ENCODE data around the gene KNCN.

KNCN gene

DNA sequence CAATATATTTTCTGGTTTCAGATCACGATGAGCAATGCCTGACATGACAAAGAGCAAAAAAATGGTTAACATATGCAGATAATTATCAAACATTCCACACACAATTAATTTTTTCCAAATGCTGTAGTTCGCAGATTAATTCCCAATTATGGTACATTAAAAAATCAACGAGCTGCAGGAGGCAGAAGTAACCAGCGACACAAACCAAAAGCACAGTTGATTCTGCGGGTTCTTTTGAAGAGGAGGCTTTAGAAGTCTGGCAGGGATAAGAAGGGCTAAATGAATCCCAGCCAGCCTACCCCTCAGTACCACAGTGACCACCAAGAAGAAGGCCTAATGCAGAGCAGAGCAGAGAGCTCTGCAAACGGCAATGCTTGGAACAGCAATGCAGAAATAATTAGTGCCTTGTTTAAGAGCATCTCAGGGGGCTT is 17.0 kb upstream of the KNCN start:
- no peak for DNase-seq

DNA sequence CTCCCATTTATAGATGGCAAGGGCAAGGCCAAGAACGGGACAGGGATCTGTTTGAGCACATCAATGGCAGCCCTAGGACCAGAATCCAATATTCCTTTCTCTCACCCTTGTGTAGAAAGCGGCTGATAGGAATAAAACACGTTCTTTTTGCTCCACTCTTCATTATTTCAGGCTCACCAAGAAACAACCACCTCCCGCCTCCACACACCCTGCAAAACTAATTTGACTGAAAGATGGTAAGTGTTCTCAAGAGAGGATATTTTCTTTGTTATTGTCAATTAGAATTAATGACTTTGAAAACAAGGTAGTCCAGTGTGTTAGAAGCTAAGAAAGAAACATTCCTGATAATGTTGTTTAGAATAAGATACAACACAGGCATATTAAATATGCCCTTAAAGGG is 11.9 kb upstream of the KNCN start:
- no peak for DNase-seq

DNA sequence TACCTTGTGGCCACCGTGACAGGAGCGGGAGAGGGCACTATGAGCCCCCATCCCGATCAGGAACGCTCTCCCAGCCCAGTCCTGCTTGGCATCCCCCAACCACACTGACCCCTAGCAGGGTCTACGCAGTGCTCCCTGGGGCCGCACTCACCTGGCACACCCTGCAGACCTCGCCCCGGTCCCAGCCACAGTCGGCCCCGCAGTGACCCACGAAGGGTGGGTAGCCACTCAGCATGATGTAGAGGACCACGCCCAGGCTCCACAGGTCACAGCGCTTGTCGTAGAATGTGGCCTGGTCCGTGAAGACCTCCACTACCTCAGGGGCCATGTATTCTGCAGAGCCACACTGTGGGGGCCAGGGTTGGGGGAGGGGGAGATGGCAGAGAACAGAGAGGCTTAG is 11.1 kb upstream of the KNCN start:
- no peak for DNase-seq

DNA sequence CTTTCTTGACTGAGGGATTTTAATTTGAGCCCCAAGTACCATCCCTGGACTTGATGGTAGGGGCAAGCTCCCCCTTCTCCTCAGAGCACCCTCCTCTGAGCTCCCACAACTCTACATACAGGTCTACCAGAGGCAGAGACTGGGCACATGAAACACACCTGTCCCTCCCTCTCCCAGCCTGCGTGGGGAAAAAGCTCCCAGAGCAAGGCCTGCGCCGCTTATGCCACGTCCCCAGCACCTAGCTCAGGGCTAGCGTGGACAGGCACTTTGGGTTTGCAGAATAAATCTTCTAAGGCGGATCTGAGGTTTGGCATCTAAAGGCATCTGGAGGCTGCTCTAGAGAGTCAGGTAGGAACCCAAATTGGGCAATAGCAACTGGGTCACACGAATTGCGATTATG is 7.5 kb upstream of the KNCN start:
- no peak for DNase-seq

DNA sequence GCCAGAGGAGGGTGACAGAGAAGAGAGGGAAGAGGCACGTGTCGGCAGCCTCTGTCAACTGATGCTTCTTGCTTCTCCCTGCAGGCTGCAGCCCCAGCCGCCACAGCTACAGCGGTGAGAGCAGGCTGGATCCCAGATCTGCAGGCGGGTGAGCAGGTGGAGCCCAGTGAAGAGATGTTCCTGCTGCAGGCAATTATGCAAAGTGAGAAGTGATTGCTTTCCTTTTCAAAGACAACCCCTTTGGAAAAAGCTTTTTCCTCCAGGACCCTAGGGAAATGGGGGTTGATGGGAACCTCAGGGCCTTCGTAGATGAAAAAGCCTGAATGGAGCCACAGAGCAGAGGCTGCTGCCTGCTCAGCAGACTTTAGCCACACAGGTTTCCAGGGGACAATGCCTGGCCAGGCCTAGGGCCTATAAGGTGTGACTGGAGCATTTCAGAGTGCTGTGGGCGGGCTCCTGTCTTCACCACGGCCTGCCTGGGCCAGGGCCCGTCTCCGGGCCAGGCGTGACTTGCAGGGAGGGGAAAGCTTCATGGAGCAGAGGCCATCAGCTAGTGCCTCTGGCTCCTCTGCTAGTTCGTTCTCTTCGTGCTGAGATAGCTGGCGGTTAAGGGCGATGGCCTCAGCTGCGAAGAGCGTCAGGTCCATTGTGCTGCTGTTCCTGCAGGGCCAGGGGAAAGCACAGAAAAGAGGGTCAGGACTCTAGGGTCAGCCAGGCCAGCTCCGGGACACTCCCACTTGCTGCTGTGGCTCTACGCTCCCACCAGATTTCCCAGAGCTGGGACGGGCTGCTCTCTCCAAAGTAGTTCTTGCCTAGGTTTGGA is 6.9 kb upstream of the KNCN start:
- no peak for DNase-seq

DNA sequence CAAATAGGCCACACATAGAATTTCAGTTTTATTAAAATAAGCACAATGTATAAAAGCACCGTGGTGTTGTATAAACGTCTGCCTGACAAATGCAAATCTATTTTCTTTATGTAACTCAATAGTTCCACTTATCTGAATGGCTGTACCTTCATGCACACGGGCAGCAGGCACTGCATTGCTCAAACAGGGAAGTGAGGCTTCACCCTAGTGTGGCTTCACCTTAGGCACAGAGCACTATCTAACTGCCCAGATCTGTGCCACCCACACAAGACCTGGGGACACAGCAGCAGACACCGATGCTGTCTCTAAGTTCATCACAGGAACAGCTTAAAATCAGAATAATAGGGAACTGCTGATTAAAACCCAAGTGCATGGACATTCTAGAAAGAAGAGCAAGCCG is 6.0 kb upstream of the KNCN start:
- no peak for DNase-seq

DNA sequence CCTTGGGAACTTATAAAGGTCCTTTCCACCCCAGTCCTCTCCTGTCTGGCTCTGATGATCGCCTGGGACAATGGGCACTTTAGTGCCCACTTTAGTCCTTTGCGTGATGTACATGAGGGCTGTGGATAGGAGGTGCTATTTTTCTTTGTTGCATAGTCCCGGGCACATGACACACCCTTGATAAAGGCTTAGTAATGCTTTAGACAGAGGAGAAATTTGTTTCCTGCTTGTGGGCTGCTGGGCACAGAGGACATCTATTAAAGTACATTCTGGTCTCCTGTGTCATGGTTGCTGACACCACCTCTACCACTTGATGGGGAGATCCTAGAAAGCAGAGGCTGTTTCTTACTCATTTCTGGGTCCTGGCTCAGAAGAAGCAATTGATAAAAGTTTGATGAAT is 5.4 kb upstream of the KNCN start:
- DNase-seq: no peak

DNA sequence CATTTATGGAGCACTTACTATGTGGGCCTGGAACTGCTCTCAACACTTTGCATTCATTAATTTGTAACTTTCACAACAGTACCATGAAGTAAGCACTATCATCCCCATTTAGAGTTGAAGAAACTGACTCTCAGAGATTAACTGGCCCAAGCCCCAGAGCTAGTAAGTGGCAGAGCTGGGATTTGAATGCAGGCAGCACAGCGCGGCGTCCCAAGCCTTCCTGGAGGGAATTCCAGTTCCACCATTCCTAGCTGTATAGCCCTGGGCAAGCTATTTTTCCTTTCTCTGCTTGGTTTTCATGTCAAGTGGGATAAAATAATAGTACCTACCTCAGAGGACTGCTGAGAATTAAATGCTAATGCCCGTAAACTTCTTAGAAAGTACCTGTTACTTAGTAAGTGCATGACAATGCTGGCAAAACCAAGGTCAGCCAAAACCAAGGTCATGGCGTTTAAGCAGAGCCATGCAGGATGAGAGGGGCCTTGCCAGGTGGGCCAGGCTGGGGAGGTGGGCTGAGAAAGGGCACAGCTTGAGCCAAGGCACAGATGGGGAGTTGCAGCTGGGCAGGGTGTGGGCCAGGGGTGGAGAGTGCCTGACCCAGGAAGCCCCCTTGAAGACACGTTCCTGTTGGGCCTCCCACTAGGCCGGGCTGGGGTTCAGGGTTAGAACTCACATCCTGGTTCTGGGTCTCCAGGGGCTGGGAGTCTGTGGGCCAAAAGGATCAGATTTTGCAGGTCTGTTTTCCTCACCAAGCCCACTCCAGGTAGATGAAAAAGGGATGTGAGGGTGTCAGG is 4.6 kb upstream of the KNCN start:
- no peak for DNase-seq

DNA sequence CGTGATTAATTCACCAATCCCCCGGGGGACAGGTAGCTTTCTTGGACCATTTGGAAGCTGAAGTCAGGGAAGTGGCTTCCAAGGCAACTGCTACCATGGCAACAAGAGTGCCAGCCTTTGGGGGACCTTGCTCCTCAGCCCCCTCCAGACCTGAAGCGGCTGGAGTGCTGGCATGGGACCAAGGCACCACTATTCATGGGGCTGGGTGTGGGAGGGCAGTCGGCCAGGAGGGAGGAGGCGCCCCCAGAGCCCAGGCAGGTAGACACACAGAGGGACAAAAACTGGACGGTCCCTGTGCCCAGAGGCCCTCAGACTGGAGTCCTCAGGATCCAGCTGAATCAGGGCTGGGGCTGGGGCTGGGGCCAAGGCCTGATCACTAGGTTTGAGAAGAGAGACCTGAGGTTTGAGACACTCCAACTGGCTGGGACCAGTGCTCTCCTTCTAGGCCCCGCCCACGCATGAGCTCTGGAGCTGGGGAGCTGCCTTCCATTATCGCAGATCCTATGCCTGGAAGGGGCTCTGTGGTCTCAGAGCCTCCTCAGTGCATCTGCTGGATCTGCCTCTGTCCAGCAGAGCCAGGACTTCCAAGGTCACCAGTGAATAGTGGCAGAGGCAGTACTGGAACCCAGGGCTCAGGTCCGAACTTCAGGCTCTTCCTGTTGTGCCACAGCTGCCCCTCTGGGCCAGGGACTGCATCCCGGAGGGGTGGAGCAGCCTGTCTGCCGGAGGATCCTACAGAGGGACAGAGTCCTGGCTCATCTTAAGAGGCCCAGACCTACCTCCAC is 3.3 kb upstream of the KNCN start:
- peak; percentile 46 for DNase-seq

DNA sequence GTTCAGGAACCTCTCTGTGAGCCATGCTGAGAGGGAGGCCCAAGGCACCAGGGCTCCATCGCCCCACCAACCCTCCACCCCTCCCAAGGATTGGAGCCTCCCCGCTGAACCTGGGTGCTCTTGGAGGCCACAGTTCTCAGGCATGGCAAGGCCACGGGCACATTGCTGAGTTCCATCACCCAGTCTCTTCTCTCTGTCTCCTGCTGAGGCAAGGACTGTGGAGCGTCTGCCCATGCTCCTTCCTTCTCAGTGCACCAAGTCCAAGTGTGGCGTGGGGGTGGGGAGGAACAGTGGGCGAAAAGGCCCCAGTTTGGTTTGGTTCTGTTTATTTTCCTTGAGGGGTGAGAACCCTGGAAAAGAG is 2.8 kb upstream of the KNCN start:
- DNase-seq: no peak

DNA sequence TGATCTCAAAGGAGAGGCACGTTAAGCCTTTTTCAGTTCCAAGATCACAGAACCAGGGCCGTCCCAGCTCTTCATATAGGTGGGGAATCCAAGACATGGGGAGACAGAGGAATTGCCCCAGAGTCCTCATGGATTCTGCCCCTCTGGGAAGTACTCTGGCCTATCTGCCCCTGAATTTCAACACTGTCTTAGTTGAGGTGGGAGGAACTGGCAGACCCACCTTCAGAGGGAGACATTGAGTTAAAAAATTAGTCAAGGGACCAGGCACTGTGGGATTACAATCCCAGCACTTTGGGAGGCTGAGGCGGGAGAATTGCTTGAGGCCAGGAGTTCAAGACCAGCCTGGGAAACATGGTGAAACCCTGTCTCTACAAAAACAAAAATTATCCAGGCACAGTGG is 2.1 kb upstream of the KNCN start:
- no peak for DNase-seq

DNA sequence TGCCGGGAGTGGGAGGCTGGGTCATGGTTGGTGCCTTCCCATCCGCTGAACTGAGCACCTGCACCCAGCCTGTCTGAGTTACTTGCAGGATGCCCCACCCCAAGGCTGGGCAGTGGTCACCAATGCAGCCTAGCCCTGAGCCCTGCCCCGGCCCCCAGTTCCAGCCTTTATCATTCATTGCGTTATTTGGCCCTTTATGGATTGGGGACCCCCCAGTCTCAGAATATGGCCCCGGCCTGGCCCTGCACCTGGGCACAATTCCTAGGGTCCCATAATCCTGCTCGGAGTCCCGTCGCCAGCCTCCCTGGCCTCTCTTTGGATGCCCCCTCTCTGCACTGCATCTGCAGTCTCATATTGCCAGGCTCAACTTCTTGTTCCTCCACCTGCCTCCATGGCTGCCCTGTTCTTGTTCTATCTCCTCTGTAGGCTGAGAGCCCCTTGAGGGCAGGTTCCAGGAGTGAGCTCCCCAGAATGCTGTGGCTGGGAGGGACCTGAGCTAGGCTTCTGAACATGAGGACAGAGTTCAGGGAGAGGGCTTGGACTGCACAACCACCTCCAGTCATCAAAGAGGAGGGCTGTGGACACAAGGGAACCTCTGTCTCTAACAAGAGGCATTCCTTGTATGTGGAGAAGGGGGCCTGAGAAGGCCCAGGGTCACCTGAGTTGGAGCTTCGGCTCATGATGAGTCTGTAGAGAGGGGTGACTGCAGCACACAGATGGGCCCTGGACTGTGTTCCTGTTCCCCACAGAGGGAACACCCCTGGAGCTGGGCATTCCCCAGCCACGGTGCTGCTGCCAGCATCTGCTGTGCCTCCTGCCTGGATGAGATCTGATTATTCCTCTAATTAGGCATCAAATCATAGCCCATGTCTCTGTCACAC is 1.1 kb upstream of the KNCN start:
- DNase-seq: no peak

DNA sequence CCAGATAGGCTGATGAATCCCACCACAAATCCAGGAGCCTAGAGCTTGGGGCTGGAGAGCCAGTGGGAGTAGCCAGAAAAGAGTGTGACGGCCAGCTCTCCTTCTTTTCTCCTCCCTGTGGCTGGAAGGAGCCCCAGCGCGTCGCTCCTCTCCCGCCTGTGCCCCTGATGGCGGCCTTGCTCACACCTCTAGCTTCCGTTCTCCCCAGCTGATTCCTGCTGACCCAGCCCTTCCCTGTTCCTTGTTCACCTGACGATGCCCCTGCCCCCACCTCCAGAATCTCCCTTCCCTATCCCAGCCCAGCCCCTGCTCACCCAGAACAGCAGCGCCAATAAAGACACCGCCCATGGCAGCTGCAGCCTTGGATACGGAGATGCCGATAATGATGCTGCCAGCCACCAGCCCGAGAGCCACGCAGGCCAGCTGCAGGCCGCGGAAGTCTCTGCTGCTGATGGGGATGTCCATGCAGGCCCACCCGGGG is 656 bp downstream of the KNCN start:
- no peak for DNase-seq

DNA sequence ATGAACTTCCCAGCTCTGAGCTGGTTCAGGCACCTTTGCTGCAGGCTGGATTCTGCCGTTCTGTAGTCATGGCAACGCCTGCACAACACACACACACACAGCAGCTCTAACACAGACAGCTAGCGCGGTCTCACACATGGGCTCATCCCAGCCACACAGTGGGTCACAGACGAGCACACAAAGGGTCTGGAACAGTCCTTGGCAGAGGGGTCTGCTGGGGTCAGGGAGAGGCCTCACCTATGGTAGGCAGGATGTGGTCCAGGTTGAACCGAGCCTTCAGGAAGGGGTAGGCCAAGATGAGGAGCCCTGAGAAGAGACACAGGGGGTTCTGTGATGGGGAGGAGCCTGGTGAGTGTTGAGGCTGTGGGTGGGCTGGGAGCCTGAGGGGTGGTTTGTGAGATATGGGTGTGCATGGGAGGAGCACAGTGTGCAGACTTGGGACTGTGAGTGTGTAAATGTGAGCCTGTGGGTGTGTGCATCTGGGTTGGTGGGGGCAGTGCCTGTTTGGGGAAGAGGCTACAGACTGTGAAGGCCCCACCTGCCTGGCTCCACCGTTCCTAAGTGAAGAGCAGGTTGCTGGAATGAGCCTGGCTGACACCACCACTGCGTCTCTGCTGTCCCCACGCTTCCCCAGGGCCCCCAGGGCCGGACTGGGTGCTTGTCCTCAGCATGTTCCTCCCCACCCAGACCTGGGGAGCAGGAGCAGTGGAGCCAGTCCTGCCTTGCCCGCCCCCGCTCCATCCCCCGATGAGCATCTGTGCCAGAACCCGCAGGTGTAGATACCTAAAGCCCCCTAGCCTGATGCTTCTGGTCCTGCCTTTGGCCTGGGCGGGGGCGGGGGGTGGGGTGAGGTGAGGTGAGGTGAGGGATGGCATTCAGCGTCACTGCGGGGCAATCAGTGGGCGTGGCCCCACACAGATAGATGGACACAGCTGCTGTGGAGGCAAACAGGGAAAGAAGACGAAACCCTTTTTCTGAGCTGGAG is 1.5 kb downstream of the KNCN start:
- DNase-seq: peak; percentile 2

DNA sequence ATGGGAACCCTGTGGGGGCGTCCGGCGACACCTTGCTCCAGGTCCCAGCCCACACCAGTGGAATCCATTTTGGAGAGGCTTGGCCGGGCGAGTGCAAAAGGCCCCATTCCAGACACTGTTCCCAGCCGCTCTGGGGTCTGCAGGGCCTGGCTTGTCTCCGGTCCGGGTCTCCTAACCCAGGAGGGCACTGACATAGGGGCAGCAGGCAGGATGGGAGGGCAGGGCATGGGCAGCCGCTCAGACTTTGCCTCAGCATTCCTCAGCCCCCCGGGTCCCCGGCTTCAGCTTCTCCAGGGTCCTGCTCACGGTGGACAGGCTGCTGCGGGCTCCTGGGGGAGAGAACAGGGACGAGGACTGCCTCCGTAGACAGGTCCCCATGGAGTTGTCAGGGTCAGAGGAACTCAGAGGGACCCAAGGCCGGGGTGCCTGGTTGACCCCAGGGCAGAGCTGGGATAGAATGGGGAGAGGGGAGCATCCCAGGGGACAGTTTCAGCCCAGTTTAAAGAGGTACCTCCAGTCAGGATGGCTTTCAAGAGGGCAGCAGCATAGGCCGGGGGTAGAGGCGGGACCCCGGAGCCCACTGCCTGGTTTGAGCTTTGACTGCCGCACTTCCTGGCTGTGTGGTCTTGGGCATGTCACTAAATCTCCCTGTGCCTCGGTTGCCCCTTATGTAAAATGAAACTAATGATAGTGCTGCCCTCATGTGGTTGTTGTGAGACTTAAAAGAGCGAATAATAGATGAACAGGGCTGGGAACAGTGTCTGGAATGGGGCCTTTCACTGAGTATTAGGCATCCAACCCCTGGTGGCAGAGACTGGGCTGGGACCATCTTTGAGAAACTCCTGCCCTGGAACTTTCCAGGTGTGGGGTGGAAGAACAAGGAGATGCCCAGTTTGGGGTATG is 3.7 kb downstream of the KNCN start:
- DNase-seq: peak; percentile 21

DNA sequence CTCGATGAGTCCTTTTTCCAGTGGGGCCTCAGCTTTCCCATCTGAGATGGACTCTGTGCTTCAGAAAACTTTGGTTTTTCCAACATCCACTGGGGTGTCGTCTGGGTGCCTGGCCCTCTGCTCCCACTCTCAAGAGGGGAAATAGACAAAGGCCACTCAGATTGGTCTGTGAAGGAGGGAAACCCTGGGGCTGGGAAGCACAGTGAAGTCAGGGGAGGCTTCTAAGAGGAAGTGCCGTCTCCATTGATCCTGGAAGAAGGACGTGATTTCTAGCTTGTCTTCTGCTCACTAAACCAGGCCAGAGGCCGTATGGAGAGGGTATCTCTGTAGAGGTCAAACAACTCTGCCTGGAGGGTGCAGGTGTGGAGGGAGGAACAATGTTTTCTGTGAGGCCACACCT is 5.2 kb downstream of the KNCN start:
- no peak for DNase-seq

DNA sequence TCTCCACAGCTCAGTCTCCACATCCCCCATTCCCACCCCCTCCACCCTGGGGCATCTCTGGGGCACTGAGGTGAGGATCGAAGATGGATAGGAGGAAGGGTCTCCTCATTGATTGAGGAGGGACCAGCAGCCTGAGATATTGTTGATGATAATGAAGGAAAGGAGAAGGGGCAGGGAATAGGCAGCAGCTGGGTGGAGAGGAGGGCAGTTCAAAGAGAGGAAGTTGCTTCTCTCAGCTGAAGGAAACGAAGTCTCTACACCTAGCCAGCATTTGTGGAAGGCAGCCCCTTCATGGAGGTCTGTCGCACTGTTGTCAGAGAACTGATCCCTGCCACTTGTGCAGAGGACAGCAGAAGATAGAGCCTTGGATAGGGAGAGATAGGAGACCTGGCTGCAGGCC is 5.7 kb downstream of the KNCN start:
- DNase-seq: no peak

DNA sequence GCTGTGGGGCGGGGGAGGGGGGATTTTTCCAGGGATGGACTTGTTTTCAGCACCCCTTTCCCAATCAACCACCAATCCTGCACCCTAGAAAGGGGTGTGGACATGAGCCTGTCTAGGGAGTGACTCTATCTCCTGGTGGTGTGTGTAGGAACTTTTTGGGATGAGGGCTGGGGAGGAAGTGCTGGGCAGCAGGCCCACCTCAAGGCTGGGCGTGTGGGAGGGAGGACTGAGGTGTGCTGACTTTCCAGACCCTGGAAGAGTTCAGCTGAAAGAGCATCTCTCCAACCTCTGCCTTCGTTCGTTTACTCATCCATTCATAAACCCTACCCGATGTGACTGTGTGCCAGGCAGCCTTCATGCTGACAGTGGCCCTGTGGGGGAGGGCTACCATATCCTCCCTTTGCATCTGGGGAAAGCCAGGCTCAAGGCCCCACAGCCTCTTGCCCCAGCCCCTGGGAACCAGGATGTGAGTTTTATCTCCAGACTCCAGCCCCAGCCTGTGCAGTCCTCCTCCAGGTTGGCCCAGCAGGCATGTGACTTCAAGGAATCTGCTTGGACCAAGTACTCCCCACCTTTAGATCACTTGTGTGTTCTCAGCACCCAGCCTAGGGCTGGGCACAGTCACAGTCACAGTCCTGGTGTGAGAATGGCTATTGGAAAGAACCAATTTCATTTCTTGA is 6.7 kb downstream of the KNCN start:
- DNase-seq: no peak

DNA sequence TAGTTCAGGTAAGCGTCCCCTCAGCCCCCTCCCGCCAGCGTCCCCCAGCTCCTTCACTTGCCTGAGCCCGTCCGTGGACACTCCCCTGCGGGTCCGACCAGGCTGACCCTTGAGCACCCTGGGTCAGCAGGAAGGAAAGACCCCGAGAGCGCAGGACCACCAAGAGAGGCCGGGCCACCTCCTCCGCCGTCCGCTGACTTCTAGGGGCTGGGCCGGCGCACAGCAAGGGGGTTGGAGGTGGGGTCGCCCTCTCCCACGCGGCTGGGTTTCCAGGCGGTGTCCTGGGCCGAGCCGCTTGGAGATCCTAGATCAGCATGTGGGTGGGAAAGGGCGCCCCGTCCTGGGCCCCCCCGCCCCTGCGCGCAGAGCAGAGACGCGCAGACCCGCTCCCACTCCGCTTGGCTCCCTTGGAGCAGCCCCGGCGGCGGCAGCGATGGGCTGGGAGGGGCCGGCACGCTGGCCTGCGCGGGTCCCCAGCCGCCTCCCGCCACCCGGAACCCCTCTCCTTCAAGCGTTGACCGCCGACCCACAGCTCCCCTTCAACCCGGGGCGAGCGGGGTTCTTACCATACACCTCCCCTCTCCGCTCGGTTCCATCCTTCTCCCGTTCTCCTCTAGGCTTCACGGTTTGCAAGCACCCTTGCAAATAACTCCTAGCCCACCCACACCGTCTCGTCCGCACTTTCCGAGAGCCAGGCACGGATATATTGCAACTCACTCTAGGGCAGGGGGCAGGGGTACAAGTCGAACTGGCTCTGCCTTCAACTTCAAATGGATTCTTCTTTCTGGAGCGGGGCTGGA is 7.5 kb downstream of the KNCN start:
- DNase-seq: no peak
